ENCODE data around the gene NDUFB10.
"Not testable (repeated sequence)": the region's sequence is repeated elsewhere in the genome, so short reads cannot be mapped to it uniquely, and the experiment has no call there.

NDUFB10 gene

GRCh38 chr16:1926271-1926670 lies 33.1 kb upstream of the NDUFB10 start:
- DNase-seq: no peak

GRCh38 chr16:1929105-1929504 lies 30.2 kb upstream of the NDUFB10 start:
- DNase-seq: no peak

- DNase-seq: peak; percentile 90 to 91
Observed at GRCh38 chr16:1929578-1930337, 29.6 kb upstream of the NDUFB10 start.

DNA sequence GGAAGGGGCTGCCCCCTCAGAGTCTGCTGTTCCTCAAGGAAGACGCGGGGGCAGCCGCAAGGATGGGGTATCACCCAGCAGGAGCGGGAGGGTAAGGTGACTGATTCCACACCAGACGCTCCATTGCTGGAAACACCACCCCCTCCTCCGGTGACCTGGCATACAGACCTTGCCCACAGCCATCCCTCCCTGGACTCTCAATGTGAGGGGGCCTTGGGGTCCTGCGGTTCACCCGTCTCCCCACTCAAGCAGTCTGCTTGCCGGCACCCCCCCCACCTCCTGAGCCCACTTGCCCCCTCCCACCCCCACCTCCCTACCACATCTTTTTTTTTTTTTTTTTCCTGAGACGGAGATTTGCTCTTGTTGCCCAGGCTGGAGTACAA lies 29.0 kb upstream of the NDUFB10 start:
- no peak for DNase-seq

DNA sequence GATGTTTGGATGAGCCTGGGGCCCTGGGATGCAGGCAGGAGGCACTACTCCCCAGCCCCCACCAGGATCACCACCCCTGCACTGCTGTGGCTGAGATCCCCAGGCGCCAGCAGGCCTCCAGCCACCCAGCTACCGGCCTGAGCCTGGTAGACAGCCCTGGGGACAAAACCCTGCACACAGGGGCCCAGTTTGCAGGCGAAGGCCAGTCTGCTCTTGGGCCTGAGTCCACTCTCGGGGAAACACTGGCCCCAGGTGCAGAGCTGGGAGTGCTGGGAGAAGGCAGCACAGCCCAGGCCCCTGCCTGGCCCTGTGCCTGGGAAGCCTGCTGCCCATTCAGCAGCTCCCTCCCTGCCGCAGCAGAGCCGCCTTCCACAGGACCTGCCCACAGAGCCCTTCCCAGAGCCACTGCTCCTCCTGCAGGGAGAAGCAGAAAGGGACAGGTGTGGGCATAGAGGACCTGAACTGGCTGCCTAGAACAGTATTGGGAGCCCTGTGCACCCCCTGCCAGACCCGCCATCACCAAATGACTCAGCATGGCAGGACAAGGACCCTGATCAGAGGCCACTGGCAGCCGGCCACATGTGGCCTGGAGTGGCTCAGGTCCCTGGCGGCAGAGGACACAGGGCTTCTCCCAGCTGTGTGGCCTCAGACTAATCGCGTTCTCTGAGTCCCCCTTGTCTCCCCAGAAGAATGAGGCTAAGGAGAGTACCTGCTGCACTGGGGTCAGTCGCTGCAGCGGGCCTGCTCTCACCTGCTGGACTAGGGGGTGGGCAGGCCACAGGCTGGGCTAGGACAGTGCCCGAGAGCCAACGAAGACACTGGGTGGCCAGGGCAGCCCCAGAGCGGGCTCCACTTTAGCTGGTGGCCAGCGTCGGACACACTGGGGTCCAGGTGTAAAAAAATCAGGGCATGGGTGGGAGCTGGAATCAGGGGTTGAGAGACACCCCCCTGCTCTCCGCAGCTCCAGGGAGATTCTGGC lies 27.0 kb upstream of the NDUFB10 start:
- no peak for DNase-seq

DNA sequence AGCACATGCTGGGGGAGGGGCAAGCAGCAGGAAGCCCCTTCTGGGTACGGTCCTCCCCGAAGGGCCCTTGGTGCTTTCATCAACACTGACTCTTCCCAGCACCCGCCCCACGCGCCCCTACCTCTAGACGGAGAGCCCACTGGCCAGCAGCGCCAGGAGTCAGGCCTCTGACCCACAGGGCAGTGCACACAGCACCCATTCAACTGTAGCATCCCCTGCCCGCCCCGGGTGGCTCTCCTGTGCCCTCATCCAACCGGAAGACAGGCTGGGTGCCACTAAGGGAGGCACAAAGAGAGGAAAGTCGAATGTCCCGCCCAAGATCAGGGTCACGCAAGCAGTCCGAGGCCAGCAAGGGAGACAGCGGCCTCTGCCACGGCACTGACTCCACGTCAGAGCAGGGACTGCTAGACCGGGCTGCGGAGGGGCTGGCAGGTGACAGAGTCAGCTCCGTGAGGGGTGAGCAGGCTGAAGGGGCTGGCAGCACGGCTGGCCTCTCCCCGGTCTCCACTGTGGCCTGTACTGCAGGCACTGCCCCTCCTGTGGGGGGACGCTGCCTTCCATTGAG lies 26.2 kb upstream of the NDUFB10 start:
- no peak for DNase-seq

DNA sequence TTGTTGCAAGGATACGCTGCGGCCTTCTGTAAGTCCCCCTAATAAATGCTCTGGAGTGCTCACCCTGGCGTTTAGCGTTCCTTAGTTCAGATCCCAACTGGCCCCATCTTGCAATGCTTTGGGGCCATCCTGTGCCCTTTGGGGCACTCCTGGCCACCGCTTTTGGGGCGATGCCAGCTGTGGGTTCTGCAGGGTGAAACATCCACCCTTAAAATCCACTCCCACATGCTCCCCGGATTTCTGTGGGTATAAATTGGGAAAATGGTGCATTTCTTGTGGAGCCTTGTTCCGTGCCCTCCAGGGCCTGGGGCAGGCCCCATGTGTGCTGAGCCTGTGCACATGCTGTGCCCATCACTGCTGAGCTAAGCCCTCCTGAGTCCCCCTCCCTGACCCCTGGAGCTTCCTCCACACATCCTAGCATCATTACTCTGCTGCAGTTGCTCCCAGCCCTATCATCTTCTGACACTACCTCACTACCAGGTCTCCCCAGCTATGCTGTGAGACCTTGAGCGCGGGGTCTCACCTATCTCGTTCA lies 22.3 kb upstream of the NDUFB10 start:
- no peak for DNase-seq

DNA sequence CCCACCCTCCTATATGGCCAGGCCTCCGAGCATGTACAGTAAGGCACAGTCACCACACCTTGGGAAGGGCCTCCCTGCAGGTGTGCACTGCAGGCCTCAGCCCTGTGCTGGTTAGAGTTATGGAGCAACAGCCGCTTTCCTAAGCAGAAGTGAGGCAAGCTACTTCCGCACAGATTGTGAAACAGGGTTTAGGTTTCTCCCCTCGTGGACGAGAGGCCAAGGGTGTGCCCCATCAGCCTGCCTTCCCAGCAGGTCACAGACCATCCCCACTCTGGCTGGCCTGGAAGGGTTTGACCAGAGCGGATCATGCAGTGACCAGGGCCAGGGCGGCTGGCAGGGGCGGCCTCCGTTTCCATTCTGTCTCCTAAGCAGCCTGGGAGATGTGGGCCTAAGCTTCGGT lies 21.0 kb upstream of the NDUFB10 start:
- DNase-seq: peak in 1 of 2 donors; percentile 51

DNA sequence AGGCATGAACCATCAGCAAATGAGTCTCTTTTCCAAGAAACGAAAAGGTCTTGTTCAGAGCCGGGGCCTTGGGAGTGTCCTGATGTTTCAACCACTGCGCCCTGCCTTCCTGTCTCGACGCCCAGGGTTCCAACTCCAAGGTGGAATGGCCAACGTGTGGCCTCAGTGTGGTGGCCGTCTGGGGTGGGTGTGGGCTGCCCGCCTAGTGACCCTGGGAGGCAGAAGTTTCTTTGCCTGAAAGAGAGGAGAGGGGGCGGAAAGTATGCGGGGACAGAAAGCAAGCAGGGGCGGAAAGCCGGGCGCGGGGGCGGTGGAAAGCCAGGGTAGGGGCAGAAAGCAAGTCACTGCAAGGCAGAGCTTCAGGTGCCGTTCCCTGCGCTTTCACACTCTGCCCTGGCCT lies 20.4 kb upstream of the NDUFB10 start:
- no peak for DNase-seq

DNA sequence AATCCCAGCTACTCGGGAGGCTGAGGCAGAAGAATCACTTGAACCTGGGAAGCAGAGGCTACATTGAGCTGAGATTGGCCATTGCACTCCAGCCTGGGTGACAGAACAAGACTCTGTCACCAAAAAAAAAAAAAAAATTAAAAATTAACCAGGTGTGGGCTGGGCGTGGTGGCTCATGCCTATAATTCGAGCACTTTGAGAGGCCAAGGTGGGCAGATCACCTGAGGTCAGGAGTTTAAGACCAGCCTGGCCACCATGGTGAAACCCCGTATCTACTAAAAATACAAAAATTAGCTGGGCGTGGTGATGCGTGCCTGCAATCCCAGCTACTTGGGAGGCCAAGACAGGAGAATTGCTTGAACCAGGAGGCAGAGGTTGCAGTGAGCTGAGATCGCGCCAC lies 19.5 kb upstream of the NDUFB10 start:
- DNase-seq: not testable (repeated sequence)

DNA sequence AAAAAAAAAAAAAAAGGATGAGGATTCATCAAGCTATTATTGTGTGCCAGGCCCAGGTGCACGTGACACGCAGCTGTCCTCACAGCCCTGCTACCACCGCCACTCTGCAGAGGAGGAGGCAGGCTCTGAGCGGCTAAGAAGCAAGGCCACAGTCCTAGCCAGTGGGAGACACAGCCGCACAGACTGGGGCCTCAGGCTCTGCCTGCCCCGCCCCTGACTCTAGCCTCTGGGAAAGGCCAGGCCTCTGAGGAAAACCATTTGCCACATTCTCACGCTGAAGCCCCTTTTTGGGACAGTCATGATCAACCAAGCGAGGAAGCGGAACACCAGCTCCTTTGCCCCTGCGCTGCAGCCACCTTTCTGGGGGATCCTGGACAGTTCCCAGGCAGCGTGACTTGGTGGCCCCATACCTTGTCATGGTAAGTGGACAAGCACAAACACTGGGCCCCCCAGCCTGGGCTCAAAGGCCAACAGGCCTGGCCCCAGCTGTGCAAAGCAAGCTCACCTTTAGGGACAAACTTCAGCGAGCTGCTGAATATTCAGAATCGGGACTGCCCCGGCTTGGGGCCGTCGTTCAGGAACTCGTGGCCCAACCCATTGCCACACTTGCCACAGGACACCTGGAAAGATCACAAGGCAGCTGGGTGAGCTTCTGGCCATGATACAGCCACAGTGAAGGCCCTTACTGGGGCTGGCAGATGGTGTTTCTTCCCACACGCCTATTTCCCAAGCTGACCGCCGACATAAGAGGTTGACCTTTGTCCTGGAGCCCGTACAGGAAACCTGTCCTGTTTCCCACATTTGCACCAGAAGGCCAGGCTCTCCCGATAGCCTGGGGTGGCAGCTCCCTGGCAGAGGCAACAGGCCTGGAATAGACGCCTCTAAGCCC lies 18.8 kb upstream of the NDUFB10 start:
- no peak for DNase-seq

GRCh38 chr16:1941162-1942046 lies 17.9 kb upstream of the NDUFB10 start:
- no peak for DNase-seq

DNA sequence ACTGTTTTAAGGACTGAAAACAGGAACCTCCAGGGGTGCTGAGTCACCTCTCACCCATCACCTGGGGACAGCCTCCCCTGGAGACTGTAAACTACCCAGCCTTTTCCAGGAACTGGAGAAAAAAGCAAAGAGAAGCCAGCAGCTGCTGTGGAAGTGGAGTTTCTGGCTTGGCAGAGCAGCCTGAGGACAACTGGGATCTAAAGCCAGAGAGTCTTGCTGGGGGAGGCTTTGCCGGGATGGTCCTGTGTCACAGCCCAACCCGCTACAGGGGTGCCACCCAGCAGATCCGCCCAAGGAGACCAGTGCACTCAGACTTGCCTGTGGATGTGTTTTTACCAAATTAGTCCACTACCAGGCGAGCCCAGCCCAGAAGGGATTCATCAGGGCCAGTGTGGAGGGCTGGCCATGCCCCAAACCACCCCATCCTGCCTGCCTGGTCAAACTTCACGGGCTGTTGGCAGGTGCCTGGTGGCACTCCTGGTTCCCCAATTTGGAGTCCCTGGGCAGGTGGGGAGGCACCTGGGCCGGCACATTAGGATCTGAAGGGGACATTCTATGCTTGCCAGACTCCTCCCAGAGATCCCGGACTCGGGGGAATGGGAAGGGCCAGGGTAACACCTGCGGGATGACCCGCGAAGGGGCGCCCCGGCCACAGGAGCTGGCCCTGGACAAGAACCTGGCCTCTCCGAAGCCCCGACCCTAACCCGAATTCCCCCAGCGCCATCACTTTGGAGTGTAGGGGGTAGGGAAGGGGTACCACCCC lies 17.1 kb upstream of the NDUFB10 start:
- peak in 1 of 2 donors; percentile 47 for DNase-seq

- peak; percentile 99 for DNase-seq
Observed at GRCh38 chr16:1942810-1943726, 16.3 kb upstream of the NDUFB10 start, which contains the start of gene MSRB1. Gene MSRB1 (minus strand): TSS chr16:1943199. CDS start chr16:1943156, 43 bp downstream.

DNA sequence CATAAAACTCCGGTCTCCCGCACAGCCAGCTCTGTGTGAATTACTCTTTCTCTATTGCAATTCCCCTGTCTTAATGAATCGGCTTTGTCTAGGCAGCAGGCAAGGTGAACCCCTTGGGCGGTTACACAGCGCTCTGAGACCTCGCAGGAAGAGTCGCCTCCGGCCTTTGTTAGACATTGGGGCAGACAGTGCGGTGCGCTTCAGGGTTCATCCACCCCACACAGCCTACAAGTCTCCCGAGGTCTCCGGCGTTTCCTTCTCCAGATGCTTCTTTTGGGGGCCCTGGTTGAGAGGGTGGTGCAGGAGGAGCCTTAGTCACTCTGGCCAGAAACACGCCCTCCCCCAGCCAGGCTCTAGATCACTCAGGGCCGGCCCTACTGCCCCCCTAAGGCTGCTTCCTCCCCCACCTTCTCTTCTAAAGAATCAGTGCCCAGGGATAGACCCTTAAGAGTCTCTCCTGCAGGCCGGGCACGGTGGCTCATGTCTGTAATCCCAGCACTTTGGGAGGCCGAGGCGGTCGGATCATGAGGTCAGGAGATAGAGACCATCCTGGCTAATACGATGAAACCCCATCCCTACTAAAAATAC lies 14.6 kb upstream of the NDUFB10 start:
- no peak for DNase-seq

- no peak for DNase-seq
Observed at GRCh38 chr16:1945559-1946391, 13.6 kb upstream of the NDUFB10 start.

DNA sequence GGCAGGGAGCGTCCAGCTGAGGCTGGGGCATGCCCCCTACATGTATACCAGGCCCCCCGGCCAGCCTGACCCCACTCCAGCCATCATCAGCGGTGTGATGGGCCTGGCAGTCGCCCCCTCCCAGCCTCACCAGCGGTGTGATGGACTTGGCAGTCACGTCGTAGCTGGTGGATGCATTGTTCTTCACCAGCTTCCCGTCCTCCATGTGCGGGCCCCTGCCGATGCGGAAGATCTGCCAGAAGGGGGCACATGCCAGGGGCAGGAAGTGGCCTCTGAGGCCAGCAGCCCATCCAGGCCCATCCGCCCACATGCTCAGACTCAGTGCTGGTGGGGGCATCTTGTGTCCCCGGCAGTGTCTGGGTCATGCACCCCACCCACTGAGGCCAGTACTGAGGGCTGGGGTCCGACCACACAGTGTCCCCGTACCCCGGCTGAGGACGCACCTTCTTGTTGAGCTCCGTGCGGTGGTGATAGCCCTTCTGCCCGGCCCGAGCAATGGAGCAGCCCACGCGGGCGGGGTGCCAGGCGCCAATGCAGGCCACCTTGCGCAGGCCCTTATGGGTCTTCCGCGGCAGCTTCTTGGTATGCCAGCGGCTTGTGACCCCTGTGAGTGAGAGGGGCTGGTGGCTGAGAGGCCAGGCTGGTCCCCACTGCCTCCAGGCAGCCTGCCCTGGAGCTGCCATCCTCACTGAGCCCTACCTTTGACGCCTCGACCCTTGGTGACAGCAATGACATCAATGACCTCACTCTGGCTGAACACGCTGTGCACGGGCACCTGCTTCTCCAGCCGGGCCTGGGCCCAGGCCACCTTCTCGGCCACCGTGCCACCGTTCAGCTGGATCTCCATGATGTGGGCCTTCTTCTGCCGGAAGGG lies 12.6 kb upstream of the NDUFB10 start:
- no peak for DNase-seq
